SK-N-MC (cell line): ENCODE data around the gene LAMA5.
A peak's percentile ranks its signal among the peaks of the same experiment; 100 is the strongest.

Experiments
- DNase-seq: peaks from one replicate; pipeline ENCODE4 v3.0.0-alpha.2; 2011; ENCODE audit warnings: low read depth, low spot score
- H3K27ac ChIP-seq: fragments of 200-600 bp; sonication (generic); 2 replicates; pipeline ENCODE4 v1.5.1; 2016; ENCODE audit warnings: mixed run types
- H3K36me3 ChIP-seq: fragments of 200-600 bp; sonication (generic); 2 replicates; pipeline ENCODE4 v1.6.1; 2017; ENCODE audit warnings: antibody characterized with exemption, low read length, mixed read lengths; ENCODE audit not compliant: insufficient read depth
- H3K4me3 ChIP-seq: fragments of 200-600 bp; sonication (generic); 2 replicates; pipeline ENCODE4 v1.5.1; 2016
- H3K9ac ChIP-seq: fragments of 200-600 bp; sonication (generic); 2 replicates; pipeline ENCODE4 v1.8.0; 2017; ENCODE audit warnings: mixed run types, mixed read lengths; ENCODE audit not compliant: insufficient read length
- H3K9me3 ChIP-seq: fragments of 200-600 bp; sonication (generic); 2 replicates; pipeline ENCODE4 v1.6.1; 2017; ENCODE audit warnings: low read depth, mild to moderate bottlenecking, antibody characterized with exemption, low read length, moderate library complexity, mixed read lengths
- EZH2 ChIP-seq: fragments of 200-600 bp; sonication (generic); IDR thresholded peaks from one replicate; pipeline ENCODE4 v1.6.1; 2017; ENCODE audit warnings: antibody characterized with exemption
- FOXP2 ChIP-seq: optimal IDR thresholded peaks from 2 replicates; pipeline ENCODE3; 2011; ENCODE audit warnings: mild to moderate bottlenecking, moderate library complexity; ENCODE audit not compliant: insufficient read depth; ENCODE audit errors: extremely low read length, control extremely low read depth
- POLR2AphosphoS5 ChIP-seq: IDR thresholded peaks from 2 replicates; pipeline ENCODE4 v1.6.1; 2012; ENCODE audit warnings: mild to moderate bottlenecking, low read depth, low read length, borderline replicate concordance

The LAMA5 gene

GRCh38 chr20:62349556-62350097 is 17.5 kb downstream of the LAMA5 start:
- Histone ChIP-seq H3K9ac (no peak overlapping the region), H3K4me3 (no peak overlapping the region), H3K9me3 (no peaks in the 10 kb centered on the region), H3K27ac (no peak overlapping the region), H3K36me3 (no peaks in the 10 kb centered on the region)
- DNase-seq = no peak
- TF ChIP-seq FOXP2 = no peak
- no peak for TF ChIP-seq POLR2AphosphoS5
- TF ChIP-seq EZH2 = no peak

DNA sequence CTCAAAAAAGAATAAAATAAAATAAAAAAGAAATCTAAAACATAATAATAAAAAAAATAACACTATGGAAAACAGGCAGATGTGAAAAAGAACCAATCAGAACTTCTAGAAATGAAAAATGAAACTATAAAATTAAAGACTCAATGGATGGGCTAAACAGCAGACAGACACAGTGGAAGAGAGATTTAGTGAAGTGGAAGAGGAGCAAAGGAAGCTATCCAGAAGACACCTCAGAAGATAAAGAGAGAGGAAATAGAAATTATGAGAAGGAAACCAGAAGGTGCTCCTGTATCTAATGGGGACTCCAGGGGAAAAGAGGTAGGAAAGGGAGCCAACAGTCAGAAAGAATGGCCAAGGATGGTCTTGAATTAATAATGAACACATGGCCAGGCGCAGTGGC is 18.5 kb downstream of the LAMA5 start:
- no peaks in the 10 kb centered on the region for H3K36me3 ChIP-seq
- no peak for DNase-seq
- H3K27ac ChIP-seq = no peak overlapping the region
- TF ChIP-seq EZH2 (no peak), POLR2AphosphoS5 (no peak), FOXP2 (no peak)
- no peak overlapping the region for H3K9ac ChIP-seq
- no peaks in the 10 kb centered on the region for H3K9me3 ChIP-seq
- no peak overlapping the region for H3K4me3 ChIP-seq

DNA sequence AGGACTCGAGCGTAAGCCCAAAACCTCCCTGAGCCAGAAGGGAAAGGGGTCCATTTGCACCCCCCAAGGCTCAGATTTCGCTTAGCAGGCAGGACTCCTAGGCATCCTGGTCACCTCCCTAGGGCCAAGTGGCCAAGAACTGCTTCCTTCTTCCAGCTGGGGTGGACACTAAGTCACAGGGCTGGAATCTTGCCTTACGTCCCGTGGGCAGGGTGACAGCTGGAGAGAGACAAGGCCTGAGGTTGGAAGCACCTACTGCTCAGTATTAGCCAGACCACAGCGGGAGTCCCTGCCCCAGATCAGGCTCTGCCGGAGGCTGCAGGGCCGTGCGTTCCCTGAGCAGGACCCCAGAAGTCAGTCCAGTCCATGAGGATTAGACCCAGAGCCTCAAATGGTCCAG is 19.7 kb downstream of the LAMA5 start:
- H3K9me3 ChIP-seq = no peaks in the 10 kb centered on the region
- H3K9ac ChIP-seq = no peak overlapping the region
- H3K36me3 ChIP-seq = no peaks in the 10 kb centered on the region
- H3K27ac ChIP-seq = no peak overlapping the region
- no peak overlapping the region for H3K4me3 ChIP-seq
- TF ChIP-seq FOXP2 (no peak), EZH2 (no peak), POLR2AphosphoS5 (no peak)
- DNase-seq = no peak

GRCh38 chr20:62347151-62347404 is 20.0 kb downstream of the LAMA5 start:
- Histone ChIP-seq H3K36me3 (no peaks in the 10 kb centered on the region), H3K4me3 (no peak overlapping the region), H3K9me3 (no peaks in the 10 kb centered on the region), H3K27ac (no peak overlapping the region), H3K9ac (no peak overlapping the region)
- no peak for TF ChIP-seq POLR2AphosphoS5
- no peak for TF ChIP-seq EZH2
- no peak for TF ChIP-seq FOXP2
- DNase-seq = no peak

GRCh38 chr20:62346398-62347150 is 20.5 kb downstream of the LAMA5 start:
- Histone ChIP-seq H3K4me3 (no peak overlapping the region), H3K9me3 (no peaks in the 10 kb centered on the region), H3K36me3 (no peaks in the 10 kb centered on the region), H3K9ac (no peak overlapping the region), H3K27ac (no peak overlapping the region)
- no peak for DNase-seq
- TF ChIP-seq FOXP2 (no peak), EZH2 (no peak), POLR2AphosphoS5 (no peak)

GRCh38 chr20:62345681-62346370 is 21.3 kb downstream of the LAMA5 start:
- TF ChIP-seq EZH2 (no peak), FOXP2 (no peak), POLR2AphosphoS5 (no peak)
- Histone ChIP-seq H3K9ac (no peak overlapping the region), H3K36me3 (no peaks in the 10 kb centered on the region), H3K27ac (no peak overlapping the region), H3K4me3 (no peak overlapping the region), H3K9me3 (no peaks in the 10 kb centered on the region)
- DNase-seq = no peak

- H3K4me3 ChIP-seq = no peak overlapping the region
- no peak for DNase-seq
- no peak overlapping the region for H3K9ac ChIP-seq
- no peak overlapping the region for H3K27ac ChIP-seq
- H3K36me3 ChIP-seq = no peaks in the 10 kb centered on the region
- TF ChIP-seq POLR2AphosphoS5 (no peak), FOXP2 (no peak), EZH2 (no peak)
- H3K9me3 ChIP-seq = no peaks in the 10 kb centered on the region
These were observed 22.3 kb downstream of the LAMA5 start for GRCh38 chr20:62344782-62345181.

DNA sequence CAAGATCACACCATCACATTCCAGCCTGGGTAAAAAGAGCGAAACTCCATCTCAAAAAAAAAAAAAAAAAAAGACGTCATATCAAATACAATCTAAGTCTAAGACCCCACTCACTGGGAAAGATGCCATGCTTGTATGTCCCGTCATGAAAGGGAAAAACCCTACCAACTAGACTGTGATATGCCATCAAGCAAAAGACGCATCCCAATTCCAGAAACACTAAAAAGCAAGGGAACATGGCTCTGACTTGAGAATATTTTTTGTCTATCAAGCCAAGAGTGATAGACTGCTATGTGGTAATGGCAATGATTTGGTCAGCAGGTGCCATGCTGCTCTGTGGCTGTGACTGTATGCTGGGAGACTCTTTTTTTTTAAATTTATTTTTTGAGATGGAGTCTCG is 23.0 kb downstream of the LAMA5 start:
- Histone ChIP-seq H3K4me3 (no peak overlapping the region), H3K9me3 (no peaks in the 10 kb centered on the region), H3K27ac (no peak overlapping the region), H3K36me3 (no peaks in the 10 kb centered on the region), H3K9ac (no peak overlapping the region)
- DNase-seq = no peak
- no peak for TF ChIP-seq EZH2
- no peak for TF ChIP-seq FOXP2
- TF ChIP-seq POLR2AphosphoS5 = no peak

- Histone ChIP-seq H3K9me3 (no peaks in the 10 kb centered on the region), H3K36me3 (no peaks in the 10 kb centered on the region), H3K4me3 (no peak overlapping the region), H3K27ac (no peak overlapping the region), H3K9ac (no peak overlapping the region)
- DNase-seq = peak; percentile 8
- TF ChIP-seq FOXP2 = no peak
- TF ChIP-seq POLR2AphosphoS5 = no peak
- TF ChIP-seq EZH2 = no peak
These were observed 24.2 kb downstream of the LAMA5 start for GRCh38 chr20:62342910-62343309.
